HEK293 (cell line): ENCODE data around the gene CYB5R2.

ENCODE experiments used
- CTCF ChIA-PET: fragments of 350-600 bp; formaldehyde crosslinking; extraction: SDS; loops from one replicate; lab custom pipeline; 2021; ENCODE audit warnings: antibody characterized with exemption; lab: Yijun Ruan, JAX
- POLR2A ChIA-PET: fragments of 300-600 bp; formaldehyde crosslinking; extraction: SDS; loops from one replicate; lab custom pipeline; 2020; ENCODE audit warnings: antibody characterized with exemption, inconsistent platforms; lab: Yijun Ruan, JAX
- H3K27ac ChIP-seq: fragments of 200-500 bp; sonication (Bioruptor generic); 2 replicates; pipeline ENCODE4 v1.5.1; 2014; ENCODE audit warnings: low read depth, low read length, control low read depth, inconsistent platforms; ENCODE audit errors: extremely low read depth
- H3K36me3 ChIP-seq, 2 experiments: fragments of 200-500 bp in 1 of 2; sonication (Bioruptor generic) in 1 of 2; 1 replicate in 1 of 2; 2 replicates in 1 of 2; pipeline ENCODE4 v1.5.1; 2014 to 2017; ENCODE audit warnings: inconsistent platforms in 2 of 2, low read length in 2 of 2; ENCODE audit not compliant: control insufficient read depth in 2 of 2, insufficient read depth in 1 of 2
- H3K4me1 ChIP-seq: fragments of 200-500 bp; sonication (Bioruptor generic); 2 replicates; pipeline ENCODE4 v1.5.1; 2014; ENCODE audit warnings: mild to moderate bottlenecking, low read length, inconsistent platforms; ENCODE audit not compliant: control insufficient read depth, insufficient read depth
- H3K4me3 ChIP-seq: 2 replicates; pipeline ENCODE4 v1.5.1; 2011; ENCODE audit warnings: low read depth, mild to moderate bottlenecking, control low read depth, low read length, moderate library complexity
- H3K9me3 ChIP-seq: fragments of 200-500 bp; sonication (Bioruptor generic); 2 replicates; pipeline ENCODE4 v1.5.1; 2014; ENCODE audit warnings: low read depth, low read length, inconsistent platforms; ENCODE audit not compliant: control insufficient read depth, insufficient read depth
- KLF1 ChIP-seq: fragments of 450-650 bp; formaldehyde crosslinking; IDR thresholded peaks from 2 replicates; pipeline ENCODE4 v1.5.1; 2016; ENCODE audit warnings: missing biosample characterization, missing genetic modification characterization
- RBAK ChIP-seq: fragments of 450-650 bp; formaldehyde crosslinking; IDR thresholded peaks from 2 replicates; pipeline ENCODE4 v1.5.1; 2016; ENCODE audit warnings: missing biosample characterization, missing genetic modification characterization
- SETDB1 ChIP-seq: IDR thresholded peaks from one replicate; pipeline ENCODE4 v1.6.1; 2017; ENCODE audit warnings: mild to moderate bottlenecking, low read length, moderate library complexity, mixed read lengths; ENCODE audit not compliant: insufficient read length
- SP2 ChIP-seq: fragments of 450-650 bp; formaldehyde crosslinking; IDR thresholded peaks from 2 replicates; pipeline ENCODE4 v1.5.1; 2016; ENCODE audit warnings: missing biosample characterization, missing genetic modification characterization
- ZBTB17 ChIP-seq: fragments of 450-650 bp; formaldehyde crosslinking; IDR thresholded peaks from 2 replicates; pipeline ENCODE4 v1.5.1; 2016; ENCODE audit warnings: missing biosample characterization, missing genetic modification characterization
- ZNF10 ChIP-seq: fragments of 450-650 bp; formaldehyde crosslinking; IDR thresholded peaks from 2 replicates; pipeline ENCODE4 v1.5.1; 2017; ENCODE audit warnings: missing biosample characterization, missing genetic modification characterization
- ZNF148 ChIP-seq: fragments of 450-650 bp; formaldehyde crosslinking; IDR thresholded peaks from 2 replicates; pipeline ENCODE4 v1.5.0; 2017; ENCODE audit warnings: missing biosample characterization, missing genetic modification characterization, borderline replicate concordance
- ZNF239 ChIP-seq: fragments of 450-650 bp; formaldehyde crosslinking; IDR thresholded peaks from 2 replicates; pipeline ENCODE4 v1.5.1; 2016; ENCODE audit warnings: missing biosample characterization, missing genetic modification characterization
- ZNF266 ChIP-seq: fragments of 450-650 bp; formaldehyde crosslinking; IDR thresholded peaks from 2 replicates; pipeline ENCODE4 v1.5.1; 2016; ENCODE audit warnings: missing biosample characterization, missing genetic modification characterization, low read depth
- ZNF280D ChIP-seq: fragments of 450-650 bp; formaldehyde crosslinking; IDR thresholded peaks from 2 replicates; pipeline ENCODE4 v1.5.1; 2016; ENCODE audit warnings: missing biosample characterization, missing genetic modification characterization
- ZNF37A ChIP-seq: fragments of 450-650 bp; IDR thresholded peaks from 2 replicates; pipeline ENCODE4 v1.5.1; 2018; ENCODE audit warnings: missing biosample characterization, missing genetic modification characterization
- ZNF404 ChIP-seq: fragments of 450-650 bp; formaldehyde crosslinking; IDR thresholded peaks from 2 replicates; pipeline ENCODE4 v1.5.1; 2017; ENCODE audit warnings: missing biosample characterization, missing genetic modification characterization
- ZNF426 ChIP-seq: fragments of 450-650 bp; formaldehyde crosslinking; IDR thresholded peaks from 2 replicates; pipeline ENCODE4 v1.5.1; 2017; ENCODE audit warnings: missing biosample characterization, missing genetic modification characterization, mild to moderate bottlenecking, inconsistent platforms, moderate library complexity
- ZNF433 ChIP-seq: fragments of 450-650 bp; formaldehyde crosslinking; IDR thresholded peaks from 2 replicates; pipeline ENCODE4 v1.5.1; 2016; ENCODE audit warnings: missing biosample characterization, missing genetic modification characterization, low read depth
- ZNF558 ChIP-seq: fragments of 450-650 bp; formaldehyde crosslinking; IDR thresholded peaks from 2 replicates; pipeline ENCODE4 v1.5.1; 2016; ENCODE audit warnings: missing biosample characterization, missing genetic modification characterization
- ZNF670 ChIP-seq: fragments of 450-650 bp; formaldehyde crosslinking; IDR thresholded peaks from 2 replicates; pipeline ENCODE4 v1.5.1; 2016; ENCODE audit warnings: missing biosample characterization, missing genetic modification characterization, low read depth
- ZNF707 ChIP-seq: fragments of 450-650 bp; formaldehyde crosslinking; IDR thresholded peaks from 2 replicates; pipeline ENCODE4 v1.5.1; 2016; ENCODE audit warnings: missing biosample characterization, missing genetic modification characterization
- ZNF843 ChIP-seq: fragments of 450-650 bp; formaldehyde crosslinking; IDR thresholded peaks from 2 replicates; pipeline ENCODE4 v1.5.1; 2016; ENCODE audit warnings: missing biosample characterization, missing genetic modification characterization
- ZSCAN16 ChIP-seq: fragments of 450-650 bp; formaldehyde crosslinking; IDR thresholded peaks from 2 replicates; pipeline ENCODE4 v1.5.1; 2016; ENCODE audit warnings: missing biosample characterization, missing genetic modification characterization
- TF ChIP-seq, protein P1 (sequence below): fragments of 450-650 bp; formaldehyde crosslinking; optimal IDR thresholded peaks from 2 replicates; pipeline ENCODE3; 2016; ENCODE audit warnings: missing biosample characterization, mild to moderate bottlenecking, missing genetic modification characterization
- TF ChIP-seq, protein P2 (sequence below): fragments of 450-650 bp; formaldehyde crosslinking; IDR thresholded peaks from 2 replicates; pipeline ENCODE4 v1.5.1; 2016; ENCODE audit warnings: missing biosample characterization, missing genetic modification characterization
- TF ChIP-seq, protein P3 (sequence below): fragments of 450-650 bp; formaldehyde crosslinking; IDR thresholded peaks from 2 replicates; pipeline ENCODE4 v1.5.1; 2016; ENCODE audit warnings: missing biosample characterization, missing genetic modification characterization

Gene CYB5R2

DNA sequence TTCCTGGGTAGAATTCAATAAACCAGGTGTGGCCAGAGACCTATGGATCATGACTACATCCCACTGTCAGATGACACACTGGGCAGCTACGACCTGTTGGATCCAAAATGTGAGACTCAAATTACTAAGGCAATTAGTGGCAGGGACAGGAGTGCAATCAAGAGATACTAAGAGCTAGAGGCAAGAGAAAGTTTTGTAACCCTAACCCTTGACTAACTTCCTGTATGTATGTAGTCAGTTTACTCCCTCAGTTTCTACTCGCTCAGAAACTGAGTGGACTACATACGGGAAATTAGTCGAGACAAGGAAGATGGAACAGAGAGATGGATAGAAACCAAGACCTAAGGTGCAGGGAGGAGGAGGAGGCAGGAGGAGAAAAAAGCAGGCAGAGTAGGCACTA, 2.7 kb downstream of the CYB5R2 start:
- CTCF ChIA-PET = interaction anchor here (1.2 kb wide), 1 partner anchor 16 kb away, joined by 4 read pairs; no protein-coding TSS in a partner anchor
- Histone ChIP-seq H3K27ac (no peak overlapping the region), H3K36me3 (no peaks in the 10 kb centered on the region), H3K4me3 (no peak overlapping the region), H3K4me1 (no peaks in the 10 kb centered on the region), H3K9me3 (no peaks in the 10 kb centered on the region)
- POLR2A ChIA-PET = no interaction called here
- no peak for TF ChIP-seq ZNF707
- no peak for TF ChIP-seq ZNF239 (tag by site-specific recombination)
- TF ChIP-seq, protein P1, sequence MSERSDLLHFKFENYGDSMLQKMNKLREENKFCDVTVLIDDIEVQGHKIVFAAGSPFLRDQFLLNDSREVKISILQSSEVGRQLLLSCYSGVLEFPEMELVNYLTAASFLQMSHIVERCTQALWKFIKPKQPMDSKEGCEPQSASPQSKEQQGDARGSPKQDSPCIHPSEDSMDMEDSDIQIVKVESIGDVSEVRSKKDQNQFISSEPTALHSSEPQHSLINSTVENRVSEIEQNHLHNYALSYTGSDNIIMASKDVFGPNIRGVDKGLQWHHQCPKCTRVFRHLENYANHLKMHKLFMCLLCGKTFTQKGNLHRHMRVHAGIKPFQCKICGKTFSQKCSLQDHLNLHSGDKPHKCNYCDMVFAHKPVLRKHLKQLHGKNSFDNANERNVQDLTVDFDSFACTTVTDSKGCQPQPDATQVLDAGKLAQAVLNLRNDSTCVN (tag by site-specific recombination) = no peak
- TF ChIP-seq ZNF558 (tag by site-specific recombination) = no peak
- no peak for TF ChIP-seq ZNF404 (tag by site-specific recombination)
- TF ChIP-seq SP2 (tag by site-specific recombination) = no peak
- no peak for TF ChIP-seq ZBTB17
- no peak for TF ChIP-seq ZNF266 (tag by site-specific recombination)
- TF ChIP-seq ZNF280D (tag by site-specific recombination) = no peak
- TF ChIP-seq SETDB1 = no peak
- TF ChIP-seq ZSCAN16 (tag by site-specific recombination) = no peak
- no peak for TF ChIP-seq ZNF433 (tag by site-specific recombination)
- no peak for TF ChIP-seq ZNF426

GRCh38 chr11:7668911-7669310, 4.4 kb downstream of the CYB5R2 start:
- H3K9me3 ChIP-seq = no peaks in the 10 kb centered on the region
- no peak overlapping the region for H3K4me3 ChIP-seq
- no peaks in the 10 kb centered on the region for H3K36me3 ChIP-seq
- CTCF ChIA-PET = interaction anchor here (0.9 to 3.1 kb wide), 4 partner anchors 21 to 525 kb away, joined by 3 to 12 read pairs (median 6); no protein-coding TSS in a partner anchor
- TF ChIP-seq ZNF148 (tag by site-specific recombination) = no peak
- no peaks in the 10 kb centered on the region for H3K4me1 ChIP-seq
- POLR2A ChIA-PET = no interaction called here
- H3K27ac ChIP-seq = no peak overlapping the region

DNA sequence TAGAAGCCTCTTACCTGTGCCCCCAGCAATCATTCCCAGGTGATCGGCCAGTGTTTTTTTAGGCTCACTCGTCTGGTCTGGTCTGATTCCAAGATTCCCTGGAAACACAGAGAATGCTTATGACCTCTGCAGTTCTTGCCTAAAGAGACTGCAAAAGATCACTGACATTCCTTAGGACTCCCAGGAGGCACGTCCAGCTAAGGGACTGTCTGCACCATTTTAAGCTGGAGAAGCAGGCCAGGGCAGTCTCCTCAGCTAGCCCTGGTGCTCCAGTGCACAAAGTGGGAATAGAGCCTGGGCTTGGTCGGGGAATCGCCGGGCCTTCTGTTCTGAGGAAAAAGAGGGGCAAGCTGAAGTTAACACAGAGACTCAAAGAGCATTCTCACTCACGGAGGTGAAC, 4.8 kb downstream of the CYB5R2 start:
- POLR2A ChIA-PET = no interaction called here
- Histone ChIP-seq H3K27ac (no peak overlapping the region), H3K36me3 (no peaks in the 10 kb centered on the region)
- no peak for TF ChIP-seq ZNF670 (tag by site-specific recombination)
- TF ChIP-seq RBAK = no peak
- TF ChIP-seq, protein P2, sequence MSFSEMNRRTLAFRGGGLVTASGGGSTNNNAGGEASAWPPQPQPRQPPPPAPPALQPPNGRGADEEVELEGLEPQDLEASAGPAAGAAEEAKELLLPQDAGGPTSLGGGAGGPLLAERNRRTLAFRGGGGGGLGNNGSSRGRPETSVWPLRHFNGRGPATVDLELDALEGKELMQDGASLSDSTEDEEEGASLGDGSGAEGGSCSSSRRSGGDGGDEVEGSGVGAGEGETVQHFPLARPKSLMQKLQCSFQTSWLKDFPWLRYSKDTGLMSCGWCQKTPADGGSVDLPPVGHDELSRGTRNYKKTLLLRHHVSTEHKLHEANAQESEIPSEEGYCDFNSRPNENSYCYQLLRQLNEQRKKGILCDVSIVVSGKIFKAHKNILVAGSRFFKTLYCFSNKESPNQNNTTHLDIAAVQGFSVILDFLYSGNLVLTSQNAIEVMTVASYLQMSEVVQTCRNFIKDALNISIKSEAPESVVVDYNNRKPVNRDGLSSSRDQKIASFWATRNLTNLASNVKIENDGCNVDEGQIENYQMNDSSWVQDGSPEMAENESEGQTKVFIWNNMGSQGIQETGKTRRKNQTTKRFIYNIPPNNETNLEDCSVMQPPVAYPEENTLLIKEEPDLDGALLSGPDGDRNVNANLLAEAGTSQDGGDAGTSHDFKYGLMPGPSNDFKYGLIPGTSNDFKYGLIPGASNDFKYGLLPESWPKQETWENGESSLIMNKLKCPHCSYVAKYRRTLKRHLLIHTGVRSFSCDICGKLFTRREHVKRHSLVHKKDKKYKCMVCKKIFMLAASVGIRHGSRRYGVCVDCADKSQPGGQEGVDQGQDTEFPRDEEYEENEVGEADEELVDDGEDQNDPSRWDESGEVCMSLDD (tag by site-specific recombination) = no peak
- TF ChIP-seq ZNF10 (tag by site-specific recombination) = no peak
- no peak for TF ChIP-seq ZNF37A (tag by site-specific recombination)
- TF ChIP-seq, protein P3, sequence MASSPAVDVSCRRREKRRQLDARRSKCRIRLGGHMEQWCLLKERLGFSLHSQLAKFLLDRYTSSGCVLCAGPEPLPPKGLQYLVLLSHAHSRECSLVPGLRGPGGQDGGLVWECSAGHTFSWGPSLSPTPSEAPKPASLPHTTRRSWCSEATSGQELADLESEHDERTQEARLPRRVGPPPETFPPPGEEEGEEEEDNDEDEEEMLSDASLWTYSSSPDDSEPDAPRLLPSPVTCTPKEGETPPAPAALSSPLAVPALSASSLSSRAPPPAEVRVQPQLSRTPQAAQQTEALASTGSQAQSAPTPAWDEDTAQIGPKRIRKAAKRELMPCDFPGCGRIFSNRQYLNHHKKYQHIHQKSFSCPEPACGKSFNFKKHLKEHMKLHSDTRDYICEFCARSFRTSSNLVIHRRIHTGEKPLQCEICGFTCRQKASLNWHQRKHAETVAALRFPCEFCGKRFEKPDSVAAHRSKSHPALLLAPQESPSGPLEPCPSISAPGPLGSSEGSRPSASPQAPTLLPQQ = no peak
- no peak for TF ChIP-seq KLF1
- no peak for TF ChIP-seq ZNF843 (tag by site-specific recombination)

More for the DNA sequence above, 4.8 kb downstream of the CYB5R2 start:
- Histone ChIP-seq H3K4me3 (no peak overlapping the region), H3K9me3 (no peaks in the 10 kb centered on the region), H3K4me1 (no peaks in the 10 kb centered on the region)
- CTCF ChIA-PET = interaction anchor here (1.4 to 3.1 kb wide), 3 partner anchors 22 to 524 kb away, joined by 3 to 12 read pairs (median 9); no protein-coding TSS in a partner anchor
